Erythroblast (primary cell): ENCODE data around the gene WFS1.

Experiments used
- GATA1 ChIP-seq: IDR thresholded peaks from 2 replicates; pipeline ENCODE4 v1.6.1; 2011; ENCODE audit warnings: low read depth, mild to moderate bottlenecking, control low read depth, low read length, moderate library complexity
- POLR2A ChIP-seq: IDR thresholded peaks from 2 replicates; pipeline ENCODE4 v1.6.1; 2011; ENCODE audit warnings: mild to moderate bottlenecking, low read length

- TF ChIP-seq POLR2A (no peak), GATA1 (no peak)
Observed at GRCh38 chr4:6262176-6262575, 7.5 kb upstream of the WFS1 start.
